ENCODE data around the gene RASSF5.

GRCh38 chr1:206486995-206487788 is 20.1 kb upstream of the RASSF5 start:
- TF ChIP-seq CTCF (IDR thresholded peaks at IDR 0.05), result no peak
- TF ChIP-seq POLR2A (IDR thresholded peaks at IDR 0.05), result no peak
